IMR-90 (cell line): ENCODE results near the gene TBC1D12. TPM values are rescaled to one million over a fixed set of nuclear protein-coding genes. Genes with fewer than 3 reads are reported as not detected.
A peak's percentile ranks its signal among the peaks of the same experiment; 100 is the strongest.

ENCODE experiments used
- ATAC-seq: fragments of 200-7000 bp; cut with Tn5 transposase; 2 replicates; pipeline ENCODE4 v1.9.1; 2020; ENCODE audit warnings: low read depth, mild to moderate bottlenecking, moderate library complexity
- BruUV-seq: library from RNA; stranded (reverse); fragments of 400-500 nt; replicated peaks from 2 replicates; lab custom pipeline; 2021; lab: Mats Ljungman, UMichigan
- CTCF ChIA-PET: fragments of 300-600 bp; formaldehyde crosslinking; extraction: SDS; loops from one replicate; lab custom pipeline; 2021; ENCODE audit warnings: antibody characterized with exemption; lab: Yijun Ruan, JAX
- POLR2A ChIA-PET: fragments of 300-600 bp; sonication (Branson Sonifier 250); formaldehyde crosslinking; loops from one replicate; lab custom pipeline; 2022; ENCODE audit warnings: antibody characterized with exemption; ENCODE audit not compliant: unreplicated experiment; lab: Charles Lee
- DNase-seq: peaks from one replicate; pipeline ENCODE4 v3.0.0; 2013
- H2AFZ ChIP-seq: replicated peaks from 2 replicates; pipeline ENCODE3; 2013; ENCODE audit warnings: low read length, mild to moderate bottlenecking; ENCODE audit not compliant: poor library complexity
- H2AK5ac ChIP-seq: 2 replicates; pipeline ENCODE4 v1.6.1; 2013; ENCODE audit warnings: low read depth, low read length, inconsistent platforms
- H2AK9ac ChIP-seq: replicated peaks from 2 replicates; pipeline ENCODE3; 2013; ENCODE audit warnings: mild to moderate bottlenecking, low read depth, low read length, moderate library complexity; ENCODE audit not compliant: poor library complexity
- H2BK120ac ChIP-seq: 2 replicates; pipeline ENCODE4 v1.6.1; 2013; ENCODE audit warnings: low read depth, low read length, inconsistent platforms
- H2BK15ac ChIP-seq: 3 replicates; pipeline ENCODE4 v1.6.1; 2013; ENCODE audit warnings: low read depth, low read length, inconsistent platforms
- H2BK20ac ChIP-seq: 2 replicates; pipeline ENCODE4 v1.6.1; 2013; ENCODE audit warnings: low read depth, mild to moderate bottlenecking, inconsistent platforms, low read length, moderate library complexity
- H2BK5ac ChIP-seq: 2 replicates; pipeline ENCODE4 v1.6.1; 2013; ENCODE audit warnings: mild to moderate bottlenecking, low read depth, low read length, inconsistent platforms; ENCODE audit not compliant: poor library complexity, severe bottlenecking
- H3K14ac ChIP-seq: replicated peaks from 2 replicates; pipeline ENCODE4 v1.6.1; 2013; ENCODE audit warnings: low read depth, low read length, inconsistent platforms
- H3K18ac ChIP-seq: 2 replicates; pipeline ENCODE4 v1.6.1; 2013; ENCODE audit warnings: low read depth, low read length, control low read depth
- H3K23ac ChIP-seq: 2 replicates; pipeline ENCODE4 v1.6.1; 2013; ENCODE audit warnings: low read depth, low read length, inconsistent platforms
- H3K27ac ChIP-seq: 2 replicates; pipeline ENCODE4 v1.5.1; 2013; ENCODE audit warnings: mild to moderate bottlenecking, control low read depth, low read length; ENCODE audit not compliant: insufficient read depth
- H3K27me3 ChIP-seq: 2 replicates; pipeline ENCODE4 v1.6.1; 2013; ENCODE audit warnings: low read length; ENCODE audit not compliant: control insufficient read depth, insufficient read depth
- H3K36me3 ChIP-seq: 2 replicates; pipeline ENCODE4 v1.6.1; 2013; ENCODE audit warnings: low read length, mixed read lengths; ENCODE audit not compliant: control insufficient read depth, insufficient read depth
- H3K4ac ChIP-seq: 2 replicates; pipeline ENCODE4 v1.6.1; 2013; ENCODE audit warnings: low read depth, low read length, inconsistent platforms
- H3K4me1 ChIP-seq: 2 replicates; pipeline ENCODE4 v1.6.1; 2013; ENCODE audit warnings: low read length, mixed read lengths; ENCODE audit not compliant: control insufficient read depth, insufficient read depth
- H3K4me2 ChIP-seq: 2 replicates; pipeline ENCODE4 v1.6.1; 2013; ENCODE audit warnings: low read depth, mild to moderate bottlenecking, control low read depth, low read length, moderate library complexity
- H3K4me3 ChIP-seq: 2 replicates; pipeline ENCODE4 v1.5.1; 2013; ENCODE audit warnings: low read depth, mild to moderate bottlenecking, control low read depth, low read length, moderate library complexity; ENCODE audit not compliant: insufficient read depth
- H3K56ac ChIP-seq: 2 replicates; pipeline ENCODE4 v1.6.1; 2013; ENCODE audit warnings: low read length, inconsistent platforms; ENCODE audit not compliant: insufficient read depth; ENCODE audit errors: extremely low read depth
- H3K79me1 ChIP-seq, 2 experiments: 2 replicates each; pipeline ENCODE4 v1.6.1; 2013; ENCODE audit warnings: low read length in 2 of 2, inconsistent platforms in 1 of 2, low read depth in 1 of 2
- H3K9ac ChIP-seq: 2 replicates; pipeline ENCODE4 v1.6.1; 2013; ENCODE audit warnings: low read depth, low read length, control low read depth
- H3K9me1 ChIP-seq: 2 replicates; pipeline ENCODE4 v1.6.1; 2013; ENCODE audit warnings: low read length, inconsistent platforms; ENCODE audit not compliant: insufficient read depth
- H3K9me3 ChIP-seq: 2 replicates; pipeline ENCODE4 v1.6.1; 2013; ENCODE audit warnings: low read length; ENCODE audit not compliant: control insufficient read depth, insufficient read depth
- H4K20me1 ChIP-seq: 2 replicates; pipeline ENCODE4 v1.6.1; 2013; ENCODE audit warnings: low read length, inconsistent platforms; ENCODE audit not compliant: insufficient read depth
- H4K5ac ChIP-seq: 2 replicates; pipeline ENCODE4 v1.6.1; 2013; ENCODE audit warnings: mild to moderate bottlenecking, low read depth, low read length, control low read depth
- H4K8ac ChIP-seq, 2 experiments: 2 replicates each; pipeline ENCODE4 v1.6.1; 2013; ENCODE audit warnings: low read depth in 2 of 2, low read length in 2 of 2, control low read depth in 1 of 2, inconsistent platforms in 1 of 2
- H4K91ac ChIP-seq: 2 replicates; pipeline ENCODE4 v1.6.1; 2013; ENCODE audit warnings: low read depth, low read length, inconsistent platforms; ENCODE audit not compliant: insufficient read depth
- FOS ChIP-seq: fragments of 150-350 bp; IDR thresholded peaks from 2 replicates; pipeline ENCODE4 v1.6.1; 2016; ENCODE audit warnings: low read depth, low read length
- SMC3 ChIP-seq: fragments of 150-350 bp; IDR thresholded peaks from 2 replicates; pipeline ENCODE4 v1.6.1; 2016; ENCODE audit warnings: low read depth, mild to moderate bottlenecking, antibody characterized with exemption, low read length, moderate library complexity
- whole genome bisulfite sequencing, 2 experiments: methylation state at CpG; one replicate each; pipeline versions ENCODE4 v1.1.5 to v1.1.7; 2013; ENCODE audit warnings: missing lambda C conversion rate in 2 of 2; ENCODE audit not compliant: insufficient read length in 1 of 2; ENCODE audit errors: extremely low coverage in 2 of 2; 5-methylcytosine and 5-hydroxymethylcytosine counted together
- dilution Hi-C: fragments of 300-500 bp; cut with HindIII; formaldehyde crosslinking; loops from one replicate; pipeline ENCODE4 v1.14.3; 2018; ENCODE audit warnings: low sequenced_read_pairs; ENCODE audit not compliant: unreplicated experiment
- in situ Hi-C: fragments of 300-500 bp; cut with MboI; formaldehyde crosslinking; loops from 3 replicates; pipeline ENCODE4 v1.14.3; 2019; ENCODE audit warnings: low sequenced_read_pairs, inconsistent platforms, mixed read lengths
- intact Hi-C: fragments of 100-400 bp; cut with micrococcal nuclease; formaldehyde crosslinking; loops from 2 replicates; pipeline ENCODE4 v1.10.0; 2022
- polyA plus RNA-seq, 3 experiments: library from polyadenylated mRNA; depleted of rRNA; stranded (reverse); fragments of >200 nt; gene quantifications; 2 replicates each; pipeline ENCODE4 v1.2.3, GENCODE V29; 2012; ENCODE audit warnings: low replicate concordance in 1 of 3
- total RNA-seq: library from RNA; depleted of rRNA; stranded (reverse); fragments of >200 nt; gene quantifications from 2 replicates; pipeline ENCODE4 v1.2.3, GENCODE V29; 2012
- TF ChIP-seq, protein P1 (sequence below): fragments of 150-350 bp; IDR thresholded peaks from 2 replicates; pipeline ENCODE4 v1.6.1; 2017; ENCODE audit warnings: mild to moderate bottlenecking, antibody characterized with exemption, low read length, low read depth

TBC1D12 gene
- total and polyA plus RNA-seq, 2 of the 4 experiments (the other 2 are of a cell fraction): 1.9 to 5.4 TPM

DNA sequence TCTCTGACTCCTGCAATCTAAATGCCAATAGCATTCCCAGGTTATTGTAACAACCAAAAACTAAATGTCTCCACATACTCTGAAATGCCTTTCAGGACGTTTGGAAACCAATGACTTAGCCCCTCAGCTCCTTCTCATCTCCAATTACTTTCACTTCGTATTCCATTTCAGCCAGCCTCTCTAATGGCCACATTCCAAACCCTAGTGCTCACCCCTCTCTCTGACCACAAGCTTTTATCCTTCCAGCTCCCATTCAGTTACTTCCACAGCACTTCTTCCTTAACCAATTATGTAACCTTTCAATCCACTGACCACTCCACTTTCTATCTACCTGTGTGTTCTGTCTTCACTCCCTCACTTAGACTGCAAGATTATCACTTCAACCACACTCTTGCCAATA, 43.9 kb upstream of the TBC1D12 start:
- Histone ChIP-seq H3K18ac (no peak overlapping the region), H4K20me1 (peaks cover 8% of the 10 kb centered on the region; the same call in 1 of the 2 replicates), H3K4me3 (peak overlapping the region; percentile 40; the same call in 1 of the 2 replicates), H2BK120ac (no peak overlapping the region), H4K5ac (no peak overlapping the region), H2BK15ac (no peak overlapping the region), H3K4ac (no peak overlapping the region), H3K27ac (peak overlapping the region; percentile 8; the same call in 1 of the 2 replicates), H3K79me1 (peaks cover 13 to 24% of the 10 kb centered on the region in 2 experiments), H3K14ac (no peak overlapping the region), H2AK5ac (no peak overlapping the region), H4K91ac (no peak overlapping the region), H2AK9ac (no peak overlapping the region), H2AFZ (no peak overlapping the region), H3K4me2 (peak overlapping the region; percentile 92), H3K9me3 (no peaks in the 10 kb centered on the region), H4K8ac (peak overlapping the region in 1 of 2 experiments; percentile 0; a peak in 1 of 4 replicates), H3K36me3 (peaks cover 6% of the 10 kb centered on the region), H3K27me3 (no peaks in the 10 kb centered on the region), H2BK5ac (peak overlapping the region; percentile 61), H3K4me1 (peaks cover 2% of the 10 kb centered on the region), H3K9ac (no peak overlapping the region; the same call in 1 of the 2 replicates), H2BK20ac (no peak overlapping the region), H3K23ac (0 out of 2 replicates have a peak overlapping the region, but pooled peaks have one; percentile 6), H3K9me1 (no peaks in the 10 kb centered on the region; the same call in 1 of the 2 replicates), H3K56ac (no peak overlapping the region)
- ATAC-seq: peak; percentile 75
- no TSS peak for BruUV-seq
- DNase-seq: peak; percentile 96
- ChIA-PET CTCF (interaction anchor here (1.0 to 1.1 kb wide), 3 partner anchors 81 to 442 kb away, joined by 3 to 4 read pairs (median 3); no protein-coding TSS in a partner anchor), POLR2A (interaction anchor here (0.5 kb wide), 1 partner anchor 41 kb away, joined by 3 read pairs; no protein-coding TSS in a partner anchor)
- in situ Hi-C loops (no loop called here), dilution Hi-C loops (no loop called here), intact Hi-C loops (no loop called here)
- 0% methylated on average over 2 of the region's 2 CpGs; no CpG with 5 or more reads in 1 of the 2 experiments for WGBS, 2 experiments
- TF ChIP-seq FOS (0 out of 2 replicates have a peak, but pooled peaks have one; percentile 23), SMC3 (no peak)
- TF ChIP-seq, protein P1, sequence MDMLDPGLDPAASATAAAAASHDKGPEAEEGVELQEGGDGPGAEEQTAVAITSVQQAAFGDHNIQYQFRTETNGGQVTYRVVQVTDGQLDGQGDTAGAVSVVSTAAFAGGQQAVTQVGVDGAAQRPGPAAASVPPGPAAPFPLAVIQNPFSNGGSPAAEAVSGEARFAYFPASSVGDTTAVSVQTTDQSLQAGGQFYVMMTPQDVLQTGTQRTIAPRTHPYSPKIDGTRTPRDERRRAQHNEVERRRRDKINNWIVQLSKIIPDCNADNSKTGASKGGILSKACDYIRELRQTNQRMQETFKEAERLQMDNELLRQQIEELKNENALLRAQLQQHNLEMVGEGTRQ: no peak
